GM21526 (cell line): ENCODE measurements around the gene PDP2.
A peak's percentile ranks its signal among the peaks of the same experiment; 100 is the strongest.

Experiments
- ATAC-seq: cut with Tn5 transposase; IDR thresholded peaks from one replicate; pipeline ENCODE4 v1.9.1; 2021; ENCODE audit warnings: moderate library complexity; ENCODE audit not compliant: unreplicated experiment, low FRiP score

PDP2 gene, protein sequence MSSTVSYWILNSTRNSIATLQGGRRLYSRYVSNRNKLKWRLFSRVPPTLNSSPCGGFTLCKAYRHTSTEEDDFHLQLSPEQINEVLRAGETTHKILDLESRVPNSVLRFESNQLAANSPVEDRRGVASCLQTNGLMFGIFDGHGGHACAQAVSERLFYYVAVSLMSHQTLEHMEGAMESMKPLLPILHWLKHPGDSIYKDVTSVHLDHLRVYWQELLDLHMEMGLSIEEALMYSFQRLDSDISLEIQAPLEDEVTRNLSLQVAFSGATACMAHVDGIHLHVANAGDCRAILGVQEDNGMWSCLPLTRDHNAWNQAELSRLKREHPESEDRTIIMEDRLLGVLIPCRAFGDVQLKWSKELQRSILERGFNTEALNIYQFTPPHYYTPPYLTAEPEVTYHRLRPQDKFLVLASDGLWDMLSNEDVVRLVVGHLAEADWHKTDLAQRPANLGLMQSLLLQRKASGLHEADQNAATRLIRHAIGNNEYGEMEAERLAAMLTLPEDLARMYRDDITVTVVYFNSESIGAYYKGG

DNA sequence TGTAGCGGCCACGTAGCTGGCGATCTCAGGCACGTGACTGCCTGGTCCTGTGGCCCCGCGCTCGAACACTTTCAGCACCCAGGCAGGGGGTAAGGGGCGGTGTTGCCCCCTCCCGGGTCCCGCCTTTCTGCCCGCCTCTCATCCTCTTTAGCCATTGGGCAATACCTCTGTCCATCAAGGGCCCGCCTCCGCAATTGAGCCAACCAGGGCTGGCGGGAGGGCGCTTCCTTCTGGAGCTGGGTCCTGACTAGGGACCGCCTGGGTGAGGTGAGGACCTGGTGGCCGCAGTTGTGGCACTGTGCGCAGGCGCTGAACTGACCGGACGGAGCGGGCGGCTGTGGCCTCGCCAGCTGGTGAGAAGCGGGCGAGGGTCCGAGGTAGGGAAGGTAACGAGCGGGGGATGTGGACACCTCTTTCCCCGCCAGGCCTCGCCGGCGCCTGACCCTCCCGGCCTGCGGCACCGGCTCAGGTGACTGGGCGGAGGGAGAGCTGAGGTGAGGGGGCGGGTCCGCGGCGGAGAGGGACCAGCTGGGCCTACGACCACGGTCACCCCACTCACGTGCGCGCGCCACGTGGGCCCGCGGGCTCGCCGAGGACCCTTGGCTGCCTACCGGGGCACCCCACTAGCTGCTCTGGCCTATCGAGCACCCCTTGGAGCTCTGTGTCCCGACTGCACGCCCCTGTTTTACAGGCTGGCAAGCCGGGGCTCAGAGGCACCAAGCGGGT, at the start of gene PDP2:
PDP2 (plus strand) TSS at position 228 of the 726 bp plus-strand sequence. CDS start 3,770 bp downstream, outside the sequence.
- peak; percentile 86 for ATAC-seq

- no peak for ATAC-seq
These were observed 48.1 kb upstream of the PDP2 start for GRCh38 chr16:66832190-66832589.

DNA sequence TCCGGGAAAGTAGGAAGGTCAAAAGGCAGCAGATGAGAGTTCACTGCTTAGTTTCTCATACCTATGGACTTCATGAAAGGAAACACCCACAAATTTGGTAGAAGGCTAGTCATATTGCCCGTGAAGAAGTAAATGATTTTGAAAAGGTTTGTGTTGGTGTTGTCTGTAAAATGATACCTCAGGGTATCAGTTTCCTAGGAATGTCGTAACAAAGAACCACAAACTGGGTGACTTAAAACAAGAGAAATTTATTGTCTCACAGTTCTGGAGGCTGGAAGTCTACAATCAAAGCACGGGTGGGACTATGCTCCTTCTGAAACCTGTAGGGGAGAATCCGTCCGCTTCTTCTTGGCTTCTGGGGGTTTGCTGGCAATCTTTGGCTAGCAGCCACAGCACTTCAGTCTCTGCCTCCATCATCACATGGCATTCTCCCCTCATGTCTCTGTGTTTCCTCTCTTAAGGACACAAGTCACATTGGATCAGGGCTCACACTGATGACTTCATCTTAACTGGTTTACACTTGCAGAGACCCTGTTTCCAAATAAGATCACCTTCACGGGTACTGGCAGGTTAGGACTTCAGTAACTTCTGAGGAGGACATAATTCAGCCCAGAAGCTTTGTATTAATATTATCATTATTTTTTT, 47.5 kb upstream of the PDP2 start:
- no peak for ATAC-seq

- no peak for ATAC-seq
These were observed 45.6 kb upstream of the PDP2 start for GRCh38 chr16:66834746-66835145.

DNA sequence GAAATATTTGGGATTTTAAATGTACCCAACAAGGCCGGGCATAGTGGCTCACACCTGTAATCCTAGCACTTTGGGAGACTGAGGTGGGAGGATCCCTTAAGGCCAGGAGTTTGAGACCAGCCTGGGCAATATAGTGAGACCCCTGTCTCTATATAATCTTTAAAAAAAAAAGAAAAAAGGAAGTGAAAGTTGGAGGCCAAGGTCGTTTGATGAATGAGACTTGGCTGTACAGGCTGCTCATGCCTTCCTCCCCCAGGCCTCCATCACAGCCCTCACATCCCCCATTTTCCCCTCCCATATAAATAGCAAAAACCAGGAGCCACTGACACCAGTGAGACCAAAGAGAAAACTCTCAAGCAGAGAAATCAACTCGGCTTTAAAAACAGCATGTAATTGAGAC, 39.4 kb upstream of the PDP2 start:
- no peak for ATAC-seq

- ATAC-seq: no peak
These were observed 38.9 kb upstream of the PDP2 start for GRCh38 chr16:66841366-66841765.

DNA sequence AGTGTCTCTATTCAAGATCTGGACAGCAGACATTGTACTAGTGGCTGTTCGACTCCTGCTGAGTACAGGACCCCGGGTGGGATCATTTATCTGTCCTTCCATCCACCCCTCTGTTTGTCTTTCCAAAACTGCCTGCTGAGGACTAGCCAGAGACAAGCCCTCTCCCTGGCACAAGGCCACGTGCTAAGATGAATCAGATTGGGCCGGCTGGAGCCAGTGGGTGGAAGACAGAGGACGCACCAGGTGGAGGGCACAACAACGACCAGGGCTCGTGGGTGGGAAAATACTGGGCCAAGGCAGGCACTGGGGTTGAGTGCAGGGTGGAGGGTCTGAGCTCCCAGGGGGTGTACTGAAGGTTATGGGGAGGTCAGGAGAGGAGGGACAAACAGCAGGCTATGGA, 37.5 kb upstream of the PDP2 start:
- ATAC-seq: no peak

DNA sequence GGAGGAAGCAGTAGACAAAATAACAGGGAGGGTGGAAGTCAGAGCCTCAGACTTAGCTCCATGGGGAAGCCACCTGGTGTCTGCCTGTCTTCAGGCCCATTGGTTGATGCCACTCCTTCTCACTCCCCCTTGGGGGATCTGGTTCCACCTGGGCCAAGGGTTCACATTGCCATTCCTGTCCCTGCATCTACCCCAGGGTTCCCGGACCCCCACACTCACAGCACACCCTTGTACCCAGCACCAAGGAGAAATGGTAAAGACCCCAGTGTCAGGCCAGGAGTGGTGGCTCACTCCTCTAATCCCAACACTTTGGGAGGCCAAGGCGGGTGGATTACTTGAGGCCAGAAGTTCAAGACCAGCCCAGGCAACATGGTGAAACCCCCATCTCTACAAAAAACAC, 37.1 kb upstream of the PDP2 start:
- no peak for ATAC-seq

- no peak for ATAC-seq
These were observed 36.3 kb upstream of the PDP2 start for GRCh38 chr16:66844009-66844341.

GRCh38 chr16:66844342-66845079, 35.8 kb upstream of the PDP2 start, which contains the start of gene CA7:
TSS of gene CA7 (plus strand) at chr16:66844414. CDS start at chr16:66844488, 74 bp downstream.
- ATAC-seq: no peak

DNA sequence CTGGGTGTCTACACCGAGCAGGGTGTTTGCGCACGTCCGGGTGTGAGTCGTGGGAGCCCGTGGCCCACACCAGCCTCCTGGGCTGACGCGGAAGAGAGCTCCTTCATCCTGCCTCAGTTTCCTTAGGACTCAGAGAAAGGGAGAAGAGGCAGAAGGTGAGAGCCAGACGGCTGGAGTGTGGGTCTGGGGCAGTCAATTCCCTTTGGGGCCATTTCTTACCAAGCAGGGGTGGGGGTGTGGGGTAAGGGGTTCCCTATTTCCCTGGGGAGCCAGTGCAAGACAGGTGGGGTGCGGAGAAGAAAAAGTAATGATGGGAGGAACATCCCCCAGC, 35.3 kb upstream of the PDP2 start:
- no peak for ATAC-seq

- no peak for ATAC-seq
These were observed 34.5 kb upstream of the PDP2 start for GRCh38 chr16:66845791-66846221.

GRCh38 chr16:66846266-66846665, 34.0 kb upstream of the PDP2 start:
- ATAC-seq: no peak

DNA sequence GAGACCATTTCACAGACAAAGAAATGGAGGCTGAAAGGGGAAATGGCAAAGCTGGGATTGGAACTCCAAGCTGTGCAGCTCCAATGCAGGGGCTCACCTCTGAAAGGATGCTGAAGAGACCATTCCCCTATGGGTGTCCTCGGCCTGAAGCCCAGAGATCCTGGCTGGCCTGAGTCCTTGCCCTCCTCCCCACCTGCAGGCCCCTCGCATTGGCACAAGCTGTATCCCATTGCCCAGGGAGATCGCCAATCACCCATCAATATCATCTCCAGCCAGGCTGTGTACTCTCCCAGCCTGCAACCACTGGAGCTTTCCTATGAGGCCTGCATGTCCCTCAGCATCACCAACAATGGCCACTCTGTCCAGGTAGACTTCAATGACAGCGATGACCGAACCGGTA, 33.5 kb upstream of the PDP2 start:
- no peak for ATAC-seq

- no peak for ATAC-seq
These were observed 32.7 kb upstream of the PDP2 start for GRCh38 chr16:66847533-66848067.

- no peak for ATAC-seq
These were observed 32.1 kb upstream of the PDP2 start for GRCh38 chr16:66848172-66848571.

GRCh38 chr16:66849021-66849420, 31.3 kb upstream of the PDP2 start:
- ATAC-seq: no peak

DNA sequence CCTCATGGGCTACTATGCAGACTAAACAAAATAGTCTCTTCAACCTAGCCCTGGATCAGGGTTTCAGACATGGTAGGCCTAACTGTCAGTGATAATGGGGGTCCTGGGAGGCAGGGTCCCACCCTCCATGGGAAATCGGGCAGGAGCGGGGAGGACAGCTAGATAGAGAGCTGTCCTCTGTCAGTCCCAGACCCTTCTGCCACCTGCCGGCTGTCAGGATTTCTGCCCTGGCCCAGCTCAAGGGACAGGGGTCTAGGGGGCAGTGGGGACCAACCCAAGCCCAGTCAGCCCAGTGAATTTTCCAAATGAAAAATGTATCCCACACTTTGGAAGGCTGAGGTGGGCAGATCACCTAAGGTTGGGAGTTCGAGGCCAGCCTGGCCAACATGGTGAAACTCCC, 30.8 kb upstream of the PDP2 start:
- ATAC-seq: no peak

GRCh38 chr16:66850115-66850815, 30.1 kb upstream of the PDP2 start:
- ATAC-seq: no peak
